Uterus (tissue), 4 donors: ENCODE measurements around the gene STRBP. TPM values are rescaled to one million over a fixed set of nuclear protein-coding genes. Genes with fewer than 3 reads are reported as not detected.

ENCODE experiments used
- DNase-seq, 2 donors: peaks; one replicate each; pipeline ENCODE4 v3.0.0-alpha.2; 2019 to 2020
- H3K27ac ChIP-seq, 2 donors: fragments of 200-600 bp; sonication (generic); 1 replicate in 1 of 2; 2 replicates in 1 of 2; pipeline ENCODE4 v1.5.1; 2016 to 2018
- H3K27me3 ChIP-seq, 2 donors: fragments of 200-600 bp; sonication (generic); one replicate each; pipeline ENCODE4 v1.5.1; 2018 to 2019; ENCODE audit warnings: control low read depth in 1 of 2
- H3K36me3 ChIP-seq, 2 donors: fragments of 200-600 bp; sonication (generic); one replicate each; pipeline ENCODE4 v1.5.1; 2019; ENCODE audit warnings: control low read depth in 1 of 2
- H3K4me1 ChIP-seq, 2 donors: fragments of 200-600 bp; sonication (generic); one replicate each; pipeline ENCODE4 v1.5.1; 2018 to 2019; ENCODE audit warnings: control low read depth in 1 of 2
- H3K4me3 ChIP-seq, 2 donors: fragments of 200-600 bp; sonication (generic); 1 replicate in 1 of 2; 2 replicates in 1 of 2; pipeline ENCODE4 v1.5.1; 2018 to 2019; ENCODE audit warnings: mild to moderate bottlenecking in 1 of 2
- H3K9me3 ChIP-seq, 2 donors: fragments of 200-600 bp; sonication (generic); one replicate each; pipeline ENCODE4 v1.5.1; 2019; ENCODE audit warnings: control low read depth in 1 of 2
- CTCF ChIP-seq, 4 experiments: fragments of 200-600 bp in 2 of 4; fragments of 450-650 bp in 2 of 4; sonication (generic) in 2 of 4; IDR thresholded peaks; one replicate each; pipeline ENCODE4 v1.5.1; 2016 to 2019; ENCODE audit warnings: antibody characterized with exemption in 4 of 4, mild to moderate bottlenecking in 2 of 4, moderate library complexity in 1 of 4
- POLR2A ChIP-seq, 2 donors: fragments of 450-650 bp; IDR thresholded peaks; one replicate each; pipeline ENCODE4 v1.6.1; 2016; ENCODE audit warnings: antibody characterized with exemption in 2 of 2, mild to moderate bottlenecking in 1 of 2, moderate library complexity in 1 of 2
- intact Hi-C: fragments of 100-400 bp; cut with DNase I; formaldehyde crosslinking; loops from one replicate; pipeline ENCODE4 v1.15.1; 2023; ENCODE audit warnings: low total_unique reads
- total RNA-seq, 4 donors: library from RNA; depleted of rRNA in 3 of 4; stranded (reverse); fragments of >200 nt in 3 of 4; gene quantifications; one replicate each; pipeline versions ENCODE4 v1.1.0 to v1.2.4, GENCODE V29; 2014 to 2023
- donor health status: DM: yes; HTN: yes; CAD: no.

Gene STRBP
- total RNA-seq, 4 donors from 2014 or later: 3.3 to 28.2 (median 16.3) TPM

GRCh38 chr9:123120953-123121352 lies 147.4 kb downstream of the STRBP start:
- H3K27ac ChIP-seq: no peak overlapping the region
- no peak overlapping the region for H3K4me3 ChIP-seq
- H3K36me3 ChIP-seq: no peaks in the 10 kb centered on the region
- H3K27me3 ChIP-seq: no peaks in the 10 kb centered on the region
- intact Hi-C loops: no loop called here
- no peak for TF ChIP-seq CTCF (IDR thresholded peaks at IDR 0.05)
- TF ChIP-seq POLR2A (IDR thresholded peaks at IDR 0.05): no peak
- no peaks in the 10 kb centered on the region for H3K4me1 ChIP-seq
- no peak for DNase-seq
- no peaks in the 10 kb centered on the region for H3K9me3 ChIP-seq

- intact Hi-C loops: no loop called here
- H3K36me3 ChIP-seq: no peaks in the 10 kb centered on the region
- no peaks in the 10 kb centered on the region for H3K27me3 ChIP-seq
- no peak overlapping the region for H3K27ac ChIP-seq
- DNase-seq: no peak
- H3K4me3 ChIP-seq: no peak overlapping the region
- H3K9me3 ChIP-seq: no peaks in the 10 kb centered on the region
- H3K4me1 ChIP-seq: no peaks in the 10 kb centered on the region
- TF ChIP-seq CTCF (IDR thresholded peaks at IDR 0.05) (no peak), POLR2A (IDR thresholded peaks at IDR 0.05) (no peak)
Observed at GRCh38 chr9:123120131-123120530, 148.3 kb downstream of the STRBP start.

- no peak for DNase-seq
- no peak for TF ChIP-seq POLR2A (IDR thresholded peaks at IDR 0.05)
- no peak for TF ChIP-seq CTCF (IDR thresholded peaks at IDR 0.05)
- no peaks in the 10 kb centered on the region for H3K36me3 ChIP-seq
- intact Hi-C loops: no loop called here
- no peaks in the 10 kb centered on the region for H3K4me1 ChIP-seq
- no peak overlapping the region for H3K27ac ChIP-seq
- no peaks in the 10 kb centered on the region for H3K27me3 ChIP-seq
- H3K4me3 ChIP-seq: no peak overlapping the region
- H3K9me3 ChIP-seq: no peaks in the 10 kb centered on the region
Observed at GRCh38 chr9:123119566-123119965, 148.8 kb downstream of the STRBP start.

GRCh38 chr9:123116036-123116435 lies 152.3 kb downstream of the STRBP start:
- Histone ChIP-seq H3K4me3 (no peak overlapping the region), H3K27me3 (no peaks in the 10 kb centered on the region), H3K36me3 (no peaks in the 10 kb centered on the region), H3K9me3 (no peaks in the 10 kb centered on the region), H3K4me1 (no peaks in the 10 kb centered on the region), H3K27ac (no peak overlapping the region)
- DNase-seq: no peak
- TF ChIP-seq CTCF (IDR thresholded peaks at IDR 0.05) (no peak), POLR2A (IDR thresholded peaks at IDR 0.05) (no peak)
- intact Hi-C loops: no loop called here

GRCh38 chr9:123115146-123115913 lies 153.1 kb downstream of the STRBP start:
- no peak for DNase-seq
- H3K36me3 ChIP-seq: no peaks in the 10 kb centered on the region
- intact Hi-C loops: no loop called here
- no peak overlapping the region for H3K27ac ChIP-seq
- no peaks in the 10 kb centered on the region for H3K4me1 ChIP-seq
- no peak overlapping the region for H3K4me3 ChIP-seq
- H3K27me3 ChIP-seq: no peaks in the 10 kb centered on the region
- H3K9me3 ChIP-seq: no peaks in the 10 kb centered on the region
- TF ChIP-seq POLR2A (IDR thresholded peaks at IDR 0.05): no peak
- TF ChIP-seq CTCF (IDR thresholded peaks at IDR 0.05): no peak
